Vagina (tissue), 2 donors: ENCODE results near the gene ELF4. TPM values are rescaled to one million over a fixed set of nuclear protein-coding genes. Genes with fewer than 3 reads are reported as not detected.

Experiments used
- DNase-seq, 2 donors: peaks; one replicate each; pipeline ENCODE4 v3.0.0-alpha.2; 2017; ENCODE audit errors: extremely low spot score in 2 of 2
- H3K27ac ChIP-seq: fragments of 200-600 bp; sonication (generic); one replicate; pipeline ENCODE4 v1.5.1; 2019
- H3K27me3 ChIP-seq: fragments of 200-600 bp; sonication (generic); one replicate; pipeline ENCODE4 v1.5.1; 2019
- H3K36me3 ChIP-seq, 2 donors: fragments of 200-600 bp; sonication (generic); one replicate each; pipeline ENCODE4 v1.5.1; 2017 to 2019
- H3K4me1 ChIP-seq: fragments of 200-600 bp; sonication (generic); one replicate; pipeline ENCODE4 v1.5.1; 2019
- H3K4me3 ChIP-seq, 2 donors: fragments of 200-600 bp; sonication (generic); 1 replicate in 1 of 2; 2 replicates in 1 of 2; pipeline ENCODE4 v1.5.1; 2016 to 2019
- H3K9me3 ChIP-seq: fragments of 200-600 bp; sonication (generic); one replicate; pipeline ENCODE4 v1.5.1; 2019
- CTCF ChIP-seq, 3 experiments: fragments of 450-650 bp in 2 of 3; fragments of 200-600 bp in 1 of 3; sonication (generic) in 1 of 3; IDR thresholded peaks; one replicate each; pipeline ENCODE4 v1.5.1; 2017 to 2019; ENCODE audit warnings: antibody characterized with exemption in 3 of 3, mild to moderate bottlenecking in 2 of 3, moderate library complexity in 2 of 3
- POLR2A ChIP-seq, 2 donors: fragments of 450-650 bp; IDR thresholded peaks; one replicate each; pipeline ENCODE4 v1.6.1; 2017; ENCODE audit warnings: antibody characterized with exemption in 2 of 2, mild to moderate bottlenecking in 2 of 2, moderate library complexity in 2 of 2
- POLR2AphosphoS5 ChIP-seq, 2 donors: sonication (generic); formaldehyde crosslinking; IDR thresholded peaks; one replicate each; pipeline ENCODE4 v1.9.0; 2017; ENCODE audit warnings: antibody characterized with exemption in 2 of 2, mild to moderate bottlenecking in 2 of 2, low read depth in 1 of 2; ENCODE audit not compliant: insufficient read depth in 1 of 2
- intact Hi-C: fragments of 100-400 bp; cut with DNase I; formaldehyde crosslinking; loops from one replicate; pipeline ENCODE4 v1.15.1; 2023
- total RNA-seq: library from RNA; depleted of rRNA; stranded (reverse); fragments of >200 nt; gene quantifications from one replicate; pipeline ENCODE4 v1.2.3, GENCODE V29; 2016

Gene ELF4
- total RNA-seq, 1 donor from 2014 or later, result 14.7 TPM

- intact Hi-C loops, result no loop called here
- Histone ChIP-seq H3K27ac (no peak overlapping the region), H3K36me3 (peaks cover 0 to 4% of the 10 kb centered on the region in 2 donors), H3K27me3 (no peaks in the 10 kb centered on the region), H3K4me1 (no peaks in the 10 kb centered on the region), H3K9me3 (no peaks in the 10 kb centered on the region), H3K4me3 (no peak overlapping the region)
- DNase-seq, result no peak
- TF ChIP-seq POLR2A (IDR thresholded peaks at IDR 0.05) (no peak), CTCF (IDR thresholded peaks at IDR 0.05) (no peak), POLR2AphosphoS5 (IDR thresholded peaks at IDR 0.05; ENCODE audit: insufficient read depth in 1 of 2, low read depth in 1 of 2) (no peak)
Measured at GRCh38 chrX:130030826-130031225, 79.5 kb downstream of the ELF4 start.

GRCh38 chrX:130028196-130028595 is 82.1 kb downstream of the ELF4 start:
- DNase-seq, result no peak

GRCh38 chrX:130027569-130027968 is 82.7 kb downstream of the ELF4 start:
- H3K27me3 ChIP-seq, result no peaks in the 10 kb centered on the region
- no peak overlapping the region for H3K27ac ChIP-seq
- no peaks in the 10 kb centered on the region for H3K36me3 ChIP-seq
- no peak for DNase-seq
- H3K4me1 ChIP-seq, result no peaks in the 10 kb centered on the region
- intact Hi-C loops, result no loop called here
- TF ChIP-seq POLR2A (IDR thresholded peaks at IDR 0.05) (no peak), POLR2AphosphoS5 (IDR thresholded peaks at IDR 0.05; ENCODE audit: insufficient read depth in 1 of 2, low read depth in 1 of 2) (no peak), CTCF (IDR thresholded peaks at IDR 0.05) (no peak)
- H3K4me3 ChIP-seq, result no peak overlapping the region
- H3K9me3 ChIP-seq, result no peaks in the 10 kb centered on the region

More at GRCh38 chrX:130028196-130028595, 82.1 kb downstream of the ELF4 start:
- no peak overlapping the region for H3K27ac ChIP-seq
- no peaks in the 10 kb centered on the region for H3K9me3 ChIP-seq
- H3K4me3 ChIP-seq, result no peak overlapping the region
- H3K4me1 ChIP-seq, result no peaks in the 10 kb centered on the region
- intact Hi-C loops, result no loop called here
- TF ChIP-seq POLR2AphosphoS5 (IDR thresholded peaks at IDR 0.05; ENCODE audit: insufficient read depth in 1 of 2, low read depth in 1 of 2), result no peak
- peak in 2 of 3 experiments; percentile 17 to 43 for TF ChIP-seq CTCF (IDR thresholded peaks at IDR 0.05)
- no peaks in the 10 kb centered on the region for H3K27me3 ChIP-seq
- H3K36me3 ChIP-seq, result no peaks in the 10 kb centered on the region

- Histone ChIP-seq H3K9me3 (no peaks in the 10 kb centered on the region), H3K4me3 (no peak overlapping the region), H3K36me3 (peaks cover 0 to 11% of the 10 kb centered on the region in 2 donors), H3K27me3 (no peaks in the 10 kb centered on the region), H3K27ac (no peak overlapping the region), H3K4me1 (no peaks in the 10 kb centered on the region)
- intact Hi-C loops, result no loop called here
- no peak for DNase-seq
- TF ChIP-seq CTCF (IDR thresholded peaks at IDR 0.05) (no peak), POLR2A (IDR thresholded peaks at IDR 0.05) (no peak), POLR2AphosphoS5 (IDR thresholded peaks at IDR 0.05; ENCODE audit: insufficient read depth in 1 of 2, low read depth in 1 of 2) (no peak)
Measured at GRCh38 chrX:130025256-130025655, 85.0 kb downstream of the ELF4 start.

GRCh38 chrX:130024127-130024526 is 86.2 kb downstream of the ELF4 start:
- intact Hi-C loops, result no loop called here
- H3K9me3 ChIP-seq, result no peaks in the 10 kb centered on the region
- no peak for DNase-seq
- no peak overlapping the region for H3K4me3 ChIP-seq
- H3K4me1 ChIP-seq, result no peaks in the 10 kb centered on the region
- no peaks in the 10 kb centered on the region for H3K27me3 ChIP-seq
- no peak overlapping the region for H3K27ac ChIP-seq
- TF ChIP-seq POLR2AphosphoS5 (IDR thresholded peaks at IDR 0.05; ENCODE audit: insufficient read depth in 1 of 2, low read depth in 1 of 2), result peak in 1 of 2 donors; percentile 34
- no peak for TF ChIP-seq POLR2A (IDR thresholded peaks at IDR 0.05)
- TF ChIP-seq CTCF (IDR thresholded peaks at IDR 0.05), result no peak
- peaks cover 0 to 11% of the 10 kb centered on the region in 2 donors for H3K36me3 ChIP-seq
